HG03378 (cell line): ENCODE measurements around the gene SPAG17.
"Not testable (repeated sequence)": the region's sequence is repeated elsewhere in the genome, so short reads cannot be mapped to it uniquely, and the experiment has no call there.

Experiments
- ATAC-seq: cut with Tn5 transposase; IDR thresholded peaks from one replicate; pipeline ENCODE4 v1.9.1; 2021; ENCODE audit warnings: mild to moderate bottlenecking, moderate library complexity; ENCODE audit not compliant: unreplicated experiment

Gene SPAG17

DNA sequence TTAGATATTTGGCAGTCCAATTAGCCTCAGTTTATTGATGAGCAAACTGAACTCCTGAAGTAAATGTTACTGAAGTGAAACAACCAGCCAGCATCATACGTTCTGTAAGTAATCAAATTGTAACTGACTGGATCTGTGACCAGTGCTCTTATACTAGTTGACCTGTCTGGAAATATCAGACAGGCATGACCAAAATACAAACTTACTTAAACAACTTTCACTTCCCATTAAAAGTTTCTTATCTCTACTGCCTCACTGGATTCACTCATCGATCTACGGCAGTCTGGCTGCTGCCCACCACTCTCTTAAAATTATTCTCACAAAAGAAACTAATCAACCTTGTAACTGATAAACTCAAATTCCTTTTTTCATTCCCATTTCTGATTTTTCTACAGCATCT, 199.1 kb downstream of the SPAG17 start:
- peak; percentile 77 for ATAC-seq

GRCh38 chr1:117985239-117985638, 199.8 kb downstream of the SPAG17 start:
- ATAC-seq: no peak

GRCh38 chr1:117981455-117982192, 203.4 kb downstream of the SPAG17 start:
- ATAC-seq: no peak

- no peak for ATAC-seq
Measured at GRCh38 chr1:117976381-117976780, 208.6 kb downstream of the SPAG17 start.

GRCh38 chr1:117971777-117972176, 213.3 kb downstream of the SPAG17 start:
- no peak for ATAC-seq

DNA sequence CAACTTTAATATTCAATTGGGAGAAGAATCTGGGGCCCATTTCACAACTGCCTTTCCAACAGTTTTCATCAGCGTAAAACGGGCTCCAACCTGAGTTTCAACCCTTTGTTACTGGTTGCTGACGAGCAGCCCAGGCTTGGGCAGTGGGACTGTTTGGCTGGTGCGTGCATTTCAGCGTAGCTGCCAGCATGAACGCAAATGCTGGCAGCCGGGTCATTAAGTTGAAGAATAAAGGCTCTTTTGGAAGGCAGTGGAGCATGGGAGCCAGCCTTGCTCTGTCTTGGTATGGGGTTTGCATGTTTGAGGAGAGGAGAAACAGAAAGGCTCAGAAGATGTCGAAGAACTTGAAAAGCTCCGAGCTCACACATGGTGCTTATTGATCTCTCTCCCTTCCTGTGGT, 214.8 kb downstream of the SPAG17 start:
- no peak for ATAC-seq

DNA sequence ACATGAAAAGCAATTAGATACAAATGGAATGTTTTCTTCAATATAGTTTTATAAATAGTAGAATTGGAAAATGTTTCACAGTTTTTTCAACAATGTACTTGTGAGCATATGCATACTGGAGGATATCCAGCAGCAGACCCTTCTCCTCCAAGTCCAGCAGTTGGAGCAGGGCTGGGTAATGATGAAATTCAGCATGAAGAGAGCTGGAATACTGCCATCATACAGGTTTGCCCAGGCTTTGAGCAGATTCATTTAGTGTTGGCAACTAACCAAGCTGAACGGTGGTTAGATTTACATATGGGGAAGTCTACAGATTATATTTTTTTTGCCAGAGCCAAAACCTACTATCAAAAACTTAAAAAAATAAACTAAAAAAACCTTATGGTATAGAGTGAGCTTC, 217.1 kb downstream of the SPAG17 start:
- ATAC-seq: no peak

DNA sequence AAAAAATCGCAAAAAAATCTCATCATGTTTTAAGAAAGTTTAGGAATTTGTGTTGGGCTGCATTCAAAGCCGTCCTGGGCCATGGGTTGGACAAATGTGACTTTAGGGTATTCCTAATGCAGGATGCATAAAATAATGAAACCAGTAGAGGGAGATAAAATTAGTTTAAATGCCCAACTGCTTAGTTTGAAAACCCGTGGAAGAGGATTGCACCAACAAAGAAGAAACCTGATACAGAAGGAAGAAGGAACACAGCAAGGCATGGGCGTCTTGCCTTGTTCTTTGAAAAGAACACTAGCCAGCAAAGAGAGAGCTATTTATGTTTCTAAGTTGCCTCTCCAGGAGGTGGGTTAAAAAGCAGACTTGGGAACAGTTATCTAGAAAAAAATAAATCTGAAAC, 217.6 kb downstream of the SPAG17 start:
- no peak for ATAC-seq

GRCh38 chr1:117964290-117965038, 220.6 kb downstream of the SPAG17 start:
- no peak for ATAC-seq

- ATAC-seq: no peak
Measured at GRCh38 chr1:117959364-117959763, 225.7 kb downstream of the SPAG17 start.

- ATAC-seq: no peak
Measured at GRCh38 chr1:117952386-117952785, 232.6 kb downstream of the SPAG17 start.

DNA sequence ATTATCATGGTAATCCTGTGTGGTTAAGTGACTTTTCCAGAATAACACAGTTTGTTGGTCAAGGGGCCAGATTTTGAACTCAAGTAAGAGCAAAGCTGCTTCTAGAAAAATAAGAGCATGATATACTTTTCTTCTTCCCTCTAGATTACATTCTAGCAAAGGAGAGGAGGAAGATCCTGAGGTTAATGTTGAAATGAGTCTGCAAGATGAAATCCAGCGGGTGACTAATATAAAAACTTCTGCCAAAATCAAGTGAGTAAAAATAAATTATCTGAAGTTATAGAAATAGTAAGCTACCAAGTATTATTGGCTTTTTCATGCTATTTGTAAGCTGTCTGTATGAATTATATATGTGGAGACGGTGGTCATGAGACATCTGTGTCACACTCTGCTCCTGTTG, 242.7 kb downstream of the SPAG17 start:
- ATAC-seq: no peak

GRCh38 chr1:117933769-117934168, 251.3 kb downstream of the SPAG17 start:
- no peak for ATAC-seq

DNA sequence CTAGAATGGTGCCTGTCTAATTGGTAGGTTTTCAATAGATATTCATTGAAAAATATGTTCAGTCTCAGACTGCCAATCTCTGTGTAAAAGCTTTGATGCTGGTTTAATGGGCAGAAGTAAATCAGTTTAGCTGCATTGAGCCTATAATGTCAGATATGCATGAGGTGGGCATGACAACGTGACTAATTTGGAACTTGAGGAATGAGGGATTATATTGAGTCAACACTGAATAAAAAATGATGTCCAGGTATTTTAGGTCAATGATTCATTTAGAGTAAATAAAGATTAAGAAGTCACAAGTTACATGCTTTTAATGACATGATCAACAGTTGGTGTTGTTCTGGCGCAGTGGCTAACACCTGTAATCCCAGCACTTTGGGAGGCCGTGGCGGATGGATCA, 252.5 kb downstream of the SPAG17 start:
- ATAC-seq: no peak

DNA sequence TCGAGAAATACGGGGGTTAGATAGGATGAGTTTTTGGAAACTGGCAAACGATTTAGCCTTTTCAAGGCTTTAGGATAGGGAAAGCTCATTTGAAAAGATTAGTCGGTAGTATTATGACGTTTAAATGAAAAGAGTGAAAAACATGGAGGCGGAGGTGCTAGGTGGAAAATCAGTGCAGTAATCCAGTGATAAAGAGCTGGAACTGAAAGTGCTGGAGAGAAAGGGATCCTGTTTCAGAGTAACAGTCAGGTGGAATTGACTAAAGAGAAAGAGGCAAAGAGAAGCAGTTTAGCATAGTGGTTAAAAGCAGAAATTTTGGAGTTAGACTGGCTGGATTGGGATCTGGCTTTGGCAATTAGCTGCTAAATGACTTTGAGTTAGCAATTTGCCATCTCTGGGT, 254.5 kb downstream of the SPAG17 start:
- ATAC-seq: no peak

DNA sequence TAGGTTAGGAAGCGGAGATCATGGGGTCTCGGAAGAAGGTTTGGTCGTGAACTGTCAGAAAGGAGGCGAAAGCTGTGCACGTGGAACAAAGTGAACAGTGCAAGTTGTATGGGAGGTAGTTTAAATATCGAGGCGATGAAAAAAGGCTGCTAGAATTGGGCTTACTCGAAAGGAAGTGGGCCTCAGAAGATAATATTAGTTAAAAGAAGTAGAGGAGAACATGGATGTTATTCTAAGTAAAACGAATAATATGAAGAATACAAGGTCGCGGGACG, 254.9 kb downstream of the SPAG17 start:
- no peak for ATAC-seq

GRCh38 chr1:117929343-117930172, 255.5 kb downstream of the SPAG17 start, which contains the start of the genes GDAP2 and WDR3:
TSS of gene GDAP2 (minus strand) at chr1:117929621. CDS start at chr1:117920357, 9,264 bp downstream.
TSS of gene WDR3 (plus strand) at chr1:117929739. CDS start at chr1:117933320, 3,581 bp downstream.
- peak; percentile 94 for ATAC-seq

DNA sequence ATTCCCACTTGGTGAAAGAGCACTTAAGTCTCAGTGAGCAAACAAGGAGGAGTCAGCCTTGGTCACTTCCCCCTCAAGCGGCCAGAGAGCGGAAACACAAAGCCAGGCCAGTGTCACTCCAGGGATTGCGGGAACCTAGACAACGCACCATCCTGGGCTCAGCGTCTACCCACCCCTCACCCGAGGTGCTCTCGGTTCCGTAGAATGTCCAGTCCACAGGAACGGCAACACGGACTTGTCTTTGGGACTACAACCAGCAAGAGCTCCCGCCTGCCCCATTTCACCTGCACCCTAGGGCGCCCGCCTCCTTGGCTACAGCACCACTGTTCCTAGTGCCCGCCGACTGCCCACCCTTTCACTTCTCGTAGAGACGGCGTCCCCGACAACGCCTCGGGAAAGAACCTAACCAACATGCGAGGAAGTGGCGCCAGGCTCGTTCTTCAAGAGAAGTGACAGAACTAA, 256.1 kb downstream of the SPAG17 start:
- peak; percentile 35 for ATAC-seq

DNA sequence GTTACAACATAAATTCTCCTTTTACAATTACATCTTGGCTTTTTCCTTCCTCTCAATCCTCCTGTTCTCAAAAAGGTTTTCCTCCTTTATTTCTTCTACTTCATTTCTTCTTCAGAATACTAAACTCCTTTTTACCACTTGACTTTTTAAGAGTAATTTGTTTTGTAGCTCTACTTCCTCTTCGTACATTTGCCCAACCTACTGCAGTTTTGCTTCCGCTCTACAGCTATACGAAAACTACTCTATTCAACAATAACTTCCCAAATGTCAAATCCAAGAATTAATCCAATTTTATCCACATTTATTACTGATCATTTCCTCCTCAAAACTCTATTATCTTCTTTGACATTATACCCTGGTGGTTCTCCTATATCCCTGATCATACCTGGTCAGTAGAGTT, 259.0 kb downstream of the SPAG17 start:
- no peak for ATAC-seq

GRCh38 chr1:117922717-117923116, 262.3 kb downstream of the SPAG17 start:
- not testable (repeated sequence) for ATAC-seq

DNA sequence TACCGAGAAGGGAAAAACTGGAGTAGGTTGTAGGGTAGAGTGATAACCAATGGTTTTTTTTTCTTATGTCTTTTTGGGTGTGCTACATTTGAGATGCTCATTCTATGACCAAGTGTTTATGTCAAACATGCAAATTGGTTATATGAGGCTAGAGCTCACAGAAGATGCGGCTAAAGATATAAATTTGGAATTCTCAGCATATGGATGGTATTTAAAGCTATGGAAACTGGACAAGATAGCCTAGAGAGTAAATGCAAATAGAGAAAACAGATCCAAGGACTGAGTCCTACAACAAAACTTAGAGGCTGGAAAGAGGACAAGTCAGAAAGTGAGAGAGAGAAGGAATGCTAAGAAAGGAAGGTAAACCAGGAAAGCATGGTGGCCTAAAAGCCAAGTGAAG, 263.0 kb downstream of the SPAG17 start:
- ATAC-seq: no peak
